Activated T-helper 9 cell treated with anti-CD3 and anti-CD28 coated beads, Interleukin-2, amount 50 U/mL, for 16 hours (primary cell): ENCODE measurements around the gene HTR5A.

Experiments
- DNase-seq: peaks from one replicate; pipeline ENCODE4 v3.0.0-alpha.2; 2020; ENCODE audit warnings: low read depth

The HTR5A gene

DNA sequence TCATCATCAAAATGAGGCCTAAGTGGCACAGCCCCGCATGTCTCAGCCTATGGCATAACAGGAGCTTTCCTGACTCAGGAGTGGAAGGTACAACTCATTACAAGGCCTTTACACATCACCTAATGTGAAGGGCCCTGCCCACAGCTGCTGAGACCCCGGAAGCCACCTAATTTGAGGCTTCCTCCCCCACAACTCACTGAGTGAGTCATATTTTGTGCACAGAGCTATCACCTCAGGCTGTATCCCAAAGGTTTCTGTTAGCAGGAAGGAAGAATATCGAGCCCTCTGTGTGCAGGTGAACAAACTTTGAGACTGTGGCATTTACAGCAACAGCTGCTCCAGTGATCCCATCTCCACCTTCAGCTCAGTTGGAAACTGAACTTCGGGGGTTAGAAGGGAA, 20.6 kb downstream of the HTR5A start:
- DNase-seq = no peak

DNA sequence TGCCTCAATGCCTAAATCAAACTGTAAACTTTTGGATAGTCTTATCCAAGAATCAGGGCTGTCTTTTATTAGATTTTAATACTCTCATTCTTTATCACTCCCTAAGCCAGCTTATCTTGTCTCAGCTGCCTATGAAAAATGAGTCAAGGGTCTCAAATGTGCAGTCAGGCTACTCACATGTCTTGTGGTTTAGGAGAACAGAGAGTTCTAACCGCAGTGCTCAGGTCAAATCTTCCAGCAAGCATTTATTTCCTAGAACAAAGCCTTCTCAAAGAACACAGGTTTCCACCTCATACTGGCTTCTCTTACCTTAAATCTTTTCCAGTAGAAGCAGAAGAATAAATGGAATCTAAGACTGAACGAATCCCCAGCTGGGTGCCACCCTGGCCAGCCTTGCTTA, 23.5 kb downstream of the HTR5A start:
- no peak for DNase-seq

DNA sequence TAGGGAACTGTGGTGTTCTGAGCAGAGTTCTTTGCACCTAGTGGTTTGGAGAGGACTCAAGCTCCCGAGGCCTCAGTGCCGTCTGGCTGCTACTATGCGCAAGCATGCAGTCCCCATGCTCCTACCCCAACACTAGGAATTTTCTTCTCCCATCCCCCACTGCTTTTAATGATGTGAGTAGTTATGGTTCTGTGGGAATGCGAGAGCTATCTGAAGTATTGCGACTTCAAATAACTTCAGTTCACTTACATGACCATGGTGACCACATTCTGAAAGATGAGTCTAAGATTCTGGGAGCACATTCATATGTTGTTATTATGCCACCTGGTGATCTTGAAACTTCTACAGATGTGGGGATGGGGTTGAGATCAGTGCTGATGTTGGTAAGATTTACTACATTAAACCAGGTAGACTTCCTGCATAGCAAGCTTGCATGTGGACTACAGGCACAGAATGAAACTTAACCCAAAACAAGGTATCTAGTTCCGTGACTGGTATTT, 24.6 kb downstream of the HTR5A start:
- no peak for DNase-seq

DNA sequence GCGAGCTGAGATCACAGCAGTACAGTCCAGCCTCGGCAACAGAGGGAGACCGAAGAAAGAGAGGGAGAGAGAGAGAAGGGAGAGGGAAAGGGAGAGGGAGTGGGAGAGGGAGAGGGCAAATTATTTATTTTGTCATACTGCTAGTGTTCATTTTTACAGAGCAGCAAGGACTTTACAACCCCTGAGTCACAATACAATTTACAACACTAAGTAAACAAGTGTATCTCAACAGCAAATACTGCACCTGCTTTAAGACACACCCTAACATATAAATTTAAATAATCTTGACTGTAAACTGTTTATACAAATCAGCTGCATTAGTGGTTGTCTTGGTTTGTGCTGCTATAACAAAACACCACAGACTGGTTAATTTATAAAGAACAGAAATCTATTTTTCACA, 27.2 kb downstream of the HTR5A start:
- no peak for DNase-seq

DNA sequence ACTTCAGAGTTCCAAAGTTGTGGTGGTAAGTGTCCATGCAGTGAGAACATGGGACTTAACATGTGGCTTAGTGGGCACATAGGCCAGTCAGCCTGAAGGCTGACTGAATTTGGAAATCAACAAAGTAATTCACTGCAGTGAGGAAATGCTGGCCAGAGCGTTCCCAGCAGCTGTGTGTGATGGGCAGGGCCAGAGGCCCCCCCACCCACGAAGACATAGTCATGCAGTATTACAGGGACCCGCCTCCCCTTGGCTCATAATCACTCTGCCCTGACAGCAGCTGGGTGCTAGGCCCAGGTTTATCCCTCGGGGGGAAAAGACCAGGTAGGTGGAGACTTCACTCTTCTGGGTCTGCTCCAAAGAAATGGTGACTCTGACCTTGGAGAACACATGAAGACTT, 33.7 kb downstream of the HTR5A start:
- DNase-seq = no peak

DNA sequence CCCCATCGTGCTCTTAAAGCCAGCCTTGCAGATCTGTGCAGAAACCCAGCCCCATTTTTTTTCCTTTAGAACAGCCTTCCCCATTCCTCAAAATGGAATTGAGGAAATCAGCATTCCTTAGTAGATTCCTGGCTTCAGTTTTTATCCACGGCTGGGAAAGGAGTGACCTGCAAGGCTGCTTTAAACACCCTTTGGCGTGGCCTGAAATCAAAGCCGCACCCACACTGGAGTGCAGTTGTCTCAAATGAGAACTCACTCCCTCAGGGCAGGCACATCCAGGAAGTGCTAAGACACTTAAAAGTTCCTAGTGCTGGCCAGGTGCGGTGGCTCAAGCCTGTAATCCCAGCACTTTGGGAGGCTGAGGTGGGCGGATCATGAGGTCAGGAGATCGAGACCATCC, 34.8 kb downstream of the HTR5A start:
- DNase-seq = no peak

DNA sequence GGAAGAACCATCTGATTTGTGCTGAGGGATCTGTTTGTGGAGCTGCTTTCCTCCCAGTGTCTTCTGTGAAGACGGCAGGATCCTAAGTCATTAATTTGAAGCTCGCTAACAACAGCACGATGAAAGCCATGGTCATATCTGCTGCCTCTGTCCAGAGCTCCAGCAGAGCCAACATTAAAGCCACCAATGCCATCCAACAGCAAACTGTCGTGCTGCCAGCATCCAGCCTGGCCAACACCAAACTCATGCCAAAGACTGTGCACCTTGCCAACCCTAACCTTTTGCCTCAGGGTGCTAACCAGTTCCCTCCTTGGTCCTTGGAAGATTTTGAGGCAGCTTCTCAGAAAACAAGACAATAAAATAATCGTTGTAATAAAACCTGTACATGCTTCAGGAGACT, 36.2 kb downstream of the HTR5A start:
- no peak for DNase-seq

DNA sequence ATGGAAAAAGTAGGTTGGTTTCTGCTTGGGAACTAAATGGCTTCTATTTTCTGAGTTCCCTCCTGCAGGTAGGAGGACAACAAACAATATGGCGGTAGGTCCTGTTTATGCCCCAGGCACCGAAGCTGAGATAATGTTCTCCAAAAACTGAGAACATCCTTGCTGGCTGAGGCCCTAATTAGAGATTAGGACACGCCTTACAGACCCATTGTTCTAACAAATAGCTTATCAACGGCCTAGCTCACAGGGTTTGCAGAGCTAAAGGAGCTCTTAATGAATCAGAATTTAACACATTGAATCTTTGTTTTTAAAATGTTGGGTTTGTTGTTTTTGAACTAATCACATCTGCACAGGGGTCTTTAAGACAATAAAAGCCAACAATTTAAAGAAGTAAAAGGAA, 37.0 kb downstream of the HTR5A start:
- DNase-seq = no peak

DNA sequence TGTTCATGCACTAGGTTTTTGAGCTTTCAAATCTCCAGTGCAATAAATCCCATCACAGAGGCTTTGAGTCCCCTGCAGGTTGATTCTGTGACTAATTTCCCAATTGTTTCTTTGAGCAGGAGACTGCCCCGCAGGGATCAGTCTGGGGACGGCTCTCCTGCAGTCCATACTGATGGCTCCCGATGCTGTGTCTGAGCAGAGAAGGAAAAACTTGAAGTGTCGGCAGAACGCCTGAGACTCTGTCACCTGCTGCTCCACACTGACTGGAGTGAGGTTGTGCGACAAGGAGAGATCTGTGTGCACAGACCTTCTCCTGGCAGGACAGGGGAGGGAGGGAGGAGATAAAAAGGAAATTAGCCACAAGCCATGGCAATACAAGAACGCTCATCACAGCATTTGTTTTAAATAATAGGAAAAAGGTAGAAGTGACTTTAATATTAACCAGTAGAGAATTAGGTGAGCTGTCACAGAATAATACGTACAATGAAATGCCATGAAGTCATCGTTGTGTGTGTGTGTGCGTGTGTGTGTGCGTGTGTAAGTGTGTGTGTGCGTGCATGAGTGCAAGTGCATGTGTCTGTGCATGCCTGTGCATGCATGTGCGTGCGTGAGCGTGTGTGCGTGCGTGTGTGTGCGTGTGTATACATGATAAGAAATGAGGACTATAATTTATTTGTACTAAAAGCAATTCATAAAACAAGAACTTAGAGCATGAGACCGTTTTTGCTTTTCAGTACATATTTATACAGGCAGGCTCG, 38.2 kb downstream of the HTR5A start:
- DNase-seq = no peak

DNA sequence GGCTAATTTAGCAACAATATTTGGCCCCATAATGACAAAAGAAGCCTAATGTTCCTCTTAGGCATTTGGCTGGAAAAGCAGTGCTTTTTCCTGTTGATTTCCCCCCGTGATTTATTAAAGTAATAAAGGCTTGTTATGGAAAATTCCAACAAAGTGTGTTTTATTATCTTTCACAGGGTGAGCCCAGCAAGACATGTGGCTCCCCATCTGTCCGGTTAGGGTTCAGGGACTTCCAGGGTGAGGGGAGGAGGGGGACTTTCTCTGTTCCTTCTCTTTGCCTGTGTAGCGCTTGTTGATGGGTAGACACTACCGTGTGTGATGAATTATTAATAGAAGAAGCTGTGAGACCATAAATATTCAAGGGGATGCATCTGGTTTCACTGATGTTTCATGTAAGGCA, 39.0 kb downstream of the HTR5A start:
- no peak for DNase-seq

DNA sequence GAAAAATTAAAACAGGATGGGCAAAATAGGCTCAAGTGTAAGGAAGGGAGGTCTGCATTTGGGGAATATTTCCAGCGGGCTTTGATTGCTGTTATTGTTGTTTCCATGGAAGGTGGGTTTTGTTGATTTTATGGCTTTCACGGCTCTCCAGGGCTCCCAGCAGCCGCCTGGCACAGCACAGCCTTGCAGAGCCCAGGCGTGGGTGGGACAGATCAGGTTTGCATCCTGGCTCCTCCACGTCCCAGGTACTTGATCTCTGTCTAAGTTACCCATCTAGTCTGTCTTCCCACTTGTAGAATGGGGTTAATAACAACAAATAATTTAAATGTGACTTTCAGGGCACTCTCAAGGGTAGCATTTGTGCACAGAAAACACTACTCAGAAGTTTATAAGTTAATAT, 45.2 kb downstream of the HTR5A start:
- no peak for DNase-seq

DNA sequence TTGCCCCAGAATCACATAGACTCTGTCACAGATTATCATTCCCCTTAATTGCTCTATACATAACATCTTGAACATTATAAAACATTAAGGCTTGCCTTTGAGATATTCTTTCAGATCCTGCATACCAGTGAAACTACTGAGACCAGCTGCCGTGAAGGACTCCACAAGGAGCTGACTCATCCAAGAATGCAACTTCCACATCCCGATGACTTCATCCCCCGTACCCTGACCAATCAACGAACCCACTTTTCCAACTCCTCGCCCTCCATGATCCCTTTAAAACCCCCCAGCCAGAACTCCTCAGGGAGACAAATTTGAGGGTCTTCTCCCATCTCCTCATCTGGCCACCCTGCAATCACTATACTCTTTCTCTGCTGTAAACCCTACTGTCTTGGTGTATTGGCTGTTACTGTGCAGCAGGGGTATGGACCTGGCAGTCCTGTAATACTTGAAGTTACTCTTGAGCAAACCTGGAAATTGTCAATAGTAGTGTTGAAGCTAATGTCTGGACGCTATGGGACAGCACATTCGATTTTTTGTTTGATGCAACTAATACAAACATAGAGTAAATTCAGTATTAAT, 49.8 kb downstream of the HTR5A start:
- DNase-seq = no peak

DNA sequence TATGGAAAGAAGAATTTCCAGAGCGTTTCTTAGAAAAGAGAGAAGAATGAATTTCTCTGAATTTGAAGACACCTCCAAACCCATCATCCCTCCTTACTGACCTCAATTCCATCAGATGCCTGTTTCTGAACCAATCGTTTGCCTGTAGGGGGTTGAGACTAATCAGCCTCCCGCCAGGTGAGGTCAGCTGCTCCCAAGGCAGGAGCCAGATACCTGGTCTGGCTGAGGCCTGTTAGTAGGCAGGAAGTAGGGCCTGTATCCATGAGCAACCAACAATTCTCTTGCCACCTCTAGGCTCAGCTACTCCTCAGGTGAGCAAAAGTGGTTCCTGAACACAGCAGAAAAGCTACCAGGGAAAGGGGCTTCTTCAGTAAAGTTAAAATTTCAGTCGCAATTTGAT, 50.3 kb downstream of the HTR5A start:
- no peak for DNase-seq

DNA sequence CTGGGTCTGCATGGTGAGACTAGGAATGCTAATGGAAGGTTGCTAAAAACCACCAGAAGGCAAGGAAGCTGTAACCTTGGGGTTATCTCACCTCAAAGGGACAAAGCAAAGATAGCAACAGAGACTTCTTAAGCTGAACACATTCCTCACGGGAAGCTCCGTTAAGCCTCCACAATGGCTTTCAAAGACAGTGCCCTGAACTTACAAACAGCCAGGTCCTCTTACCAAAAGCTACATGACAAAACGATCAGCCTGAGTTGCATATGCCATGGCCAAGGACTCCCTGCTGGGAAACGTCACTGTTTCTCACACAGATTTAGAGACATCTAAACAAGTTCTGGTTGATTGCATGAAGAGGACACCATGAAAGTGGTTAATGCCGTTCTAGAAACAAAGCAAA, 52.7 kb downstream of the HTR5A start:
- no peak for DNase-seq

DNA sequence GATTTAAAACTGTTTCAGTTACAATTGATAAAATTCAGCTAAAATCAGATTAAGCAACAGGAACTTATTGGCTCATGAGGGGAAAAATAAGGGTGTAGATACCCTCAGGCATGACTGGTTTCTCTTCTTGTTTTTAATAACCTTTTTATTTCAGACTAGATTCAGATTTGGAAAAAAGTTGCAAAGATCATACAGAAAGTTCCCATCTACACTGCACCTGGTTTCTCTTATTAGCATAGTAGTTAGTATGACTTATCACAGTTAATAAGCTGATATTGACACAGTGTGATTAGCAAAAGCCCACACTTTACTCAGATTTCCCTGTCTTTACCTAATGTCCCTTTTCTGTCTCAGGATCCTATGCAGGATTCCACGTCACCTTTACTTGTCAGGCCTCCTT, 53.3 kb downstream of the HTR5A start:
- no peak for DNase-seq

DNA sequence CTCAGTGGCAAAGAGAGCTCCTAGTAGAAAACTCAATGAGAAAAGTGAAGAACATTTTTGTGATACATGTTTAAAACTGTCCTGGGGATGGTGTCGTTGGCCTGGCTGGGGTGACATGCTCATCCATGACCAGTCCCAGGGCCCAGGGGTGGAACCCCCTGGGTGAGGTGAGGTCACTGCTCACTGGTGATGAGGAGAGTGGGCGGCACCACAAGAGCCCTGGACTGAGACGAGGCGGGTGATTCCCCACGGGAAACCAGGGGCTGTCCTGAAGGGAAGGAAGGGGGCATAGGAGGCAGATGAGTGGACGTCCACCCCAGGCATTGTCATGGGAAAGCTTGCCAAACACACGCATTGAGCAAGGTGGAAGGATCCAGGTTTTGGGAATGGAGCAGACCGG, 54.6 kb downstream of the HTR5A start:
- no peak for DNase-seq

DNA sequence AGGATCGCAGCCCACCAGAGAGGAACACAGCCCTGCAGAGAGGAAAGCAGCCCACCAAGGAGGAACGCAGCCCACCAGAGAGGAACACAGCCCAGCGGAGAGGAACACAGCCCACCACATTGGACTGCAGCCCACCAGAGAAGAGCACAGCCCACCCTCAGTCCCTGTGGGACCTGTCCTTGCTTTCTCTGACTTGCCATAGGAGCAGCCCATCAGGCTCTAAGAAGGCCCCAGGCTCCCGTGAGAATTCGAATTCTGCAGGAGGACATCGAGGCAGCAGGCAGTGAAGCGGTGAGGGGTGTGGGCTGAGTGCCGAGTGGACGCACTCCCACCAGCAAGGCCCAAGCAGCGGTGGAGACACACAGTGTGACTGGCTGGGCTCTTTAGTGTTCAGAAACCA, 59.1 kb downstream of the HTR5A start:
- DNase-seq = no peak

DNA sequence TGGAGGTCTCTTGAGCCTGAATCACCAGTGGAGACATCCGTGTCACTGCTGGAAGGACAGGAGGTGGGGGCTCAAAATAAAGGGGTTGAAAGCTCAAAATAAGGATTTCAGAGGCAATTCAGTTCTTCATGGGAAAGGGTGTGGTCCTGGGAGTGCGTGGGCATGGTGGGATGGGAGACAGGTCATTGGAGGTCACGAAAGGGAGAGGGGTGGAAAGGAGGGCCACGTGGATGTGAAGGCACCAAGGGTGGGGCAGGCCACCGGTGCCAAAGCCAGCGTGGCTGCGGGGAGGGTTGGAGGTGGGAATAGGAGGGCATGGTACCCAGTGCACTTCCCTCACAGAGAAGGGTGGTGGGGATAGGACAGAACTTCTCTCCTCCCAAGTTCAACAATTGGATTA, 59.7 kb downstream of the HTR5A start:
- no peak for DNase-seq

DNA sequence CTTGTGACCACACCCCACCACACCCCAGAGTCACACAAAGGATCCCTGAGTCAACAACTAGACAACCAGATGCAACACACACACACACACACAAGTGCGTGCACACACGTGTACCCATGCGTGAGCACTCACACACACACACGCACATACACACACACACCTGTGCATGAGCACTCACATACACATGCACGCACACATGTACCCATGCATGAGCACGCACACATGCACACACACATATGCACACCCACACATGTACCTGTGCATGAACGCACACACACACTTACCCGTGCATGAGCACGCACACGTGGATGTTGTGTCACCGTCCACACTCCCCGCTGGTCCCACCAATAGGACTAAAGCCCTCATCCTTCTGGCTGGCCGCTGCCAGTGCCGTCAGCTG, 60.4 kb downstream of the HTR5A start:
- no peak for DNase-seq

DNA sequence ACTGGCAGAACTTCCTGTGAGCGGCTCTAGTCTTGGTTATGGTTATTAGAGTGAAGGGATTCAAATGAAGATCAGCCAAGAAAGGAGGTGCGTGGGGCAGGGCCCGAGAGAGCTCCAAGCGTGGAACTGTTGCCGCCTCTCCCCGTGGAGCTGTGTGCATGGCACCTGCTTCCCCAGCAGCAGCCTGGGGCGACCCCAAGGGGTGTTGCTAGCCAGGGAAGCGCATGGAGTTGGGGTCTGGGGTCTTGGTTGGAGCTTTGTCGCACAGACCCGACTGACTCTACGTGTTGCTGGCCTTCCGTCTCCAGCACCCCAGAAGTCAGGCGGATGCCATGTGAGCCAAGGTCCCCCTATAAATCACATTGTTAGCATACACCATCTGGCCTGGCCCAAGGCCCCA, 61.0 kb downstream of the HTR5A start:
- no peak for DNase-seq

DNA sequence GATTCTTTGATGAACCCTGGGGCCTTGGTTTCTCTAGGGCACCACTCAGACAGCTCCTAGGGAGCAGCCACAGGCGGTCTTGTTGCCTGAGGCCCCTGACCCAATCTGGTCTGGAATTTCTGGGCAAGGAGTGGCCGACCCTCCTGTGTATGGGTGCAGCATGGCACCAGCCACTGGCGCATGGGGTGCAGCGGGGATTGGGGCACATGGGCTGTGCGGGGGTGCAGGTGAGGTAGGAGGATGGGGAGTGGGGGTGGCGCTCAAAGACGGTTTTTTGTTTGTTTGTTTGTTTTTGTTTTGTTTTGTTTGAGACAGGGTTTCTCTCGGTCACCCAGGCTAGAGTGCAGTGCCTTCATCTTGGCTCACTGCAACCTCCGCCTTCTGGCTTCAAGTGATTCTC, 62.3 kb downstream of the HTR5A start:
- DNase-seq = no peak

DNA sequence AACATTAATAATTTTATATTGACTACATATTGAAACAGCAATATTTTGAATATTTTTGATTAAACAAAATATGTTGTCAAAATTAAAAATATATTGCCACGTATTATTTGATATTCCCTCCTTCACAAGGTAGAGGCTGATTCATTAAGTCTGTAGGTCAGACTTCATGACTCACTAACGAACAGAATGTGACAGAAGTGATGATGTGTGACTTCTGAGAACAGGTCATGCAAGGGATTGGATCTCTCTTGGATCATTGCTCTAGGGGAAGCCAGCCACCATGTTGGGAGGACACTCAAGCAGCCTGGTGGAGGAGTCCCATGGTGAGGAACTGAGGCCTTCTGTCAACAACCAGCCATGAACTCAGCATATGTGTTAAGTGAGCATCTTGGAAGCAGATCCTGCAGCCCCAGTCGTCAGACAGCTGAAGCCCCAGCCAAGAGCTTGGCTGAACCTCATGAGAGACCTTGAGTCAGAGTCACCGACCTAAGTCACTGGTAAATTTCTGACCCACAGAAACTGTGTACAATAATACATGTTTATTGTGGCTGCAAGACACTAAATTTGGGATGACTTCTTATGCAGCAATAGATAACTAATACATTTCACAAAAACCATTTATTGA, 66.6 kb downstream of the HTR5A start:
- no peak for DNase-seq
